Hepatocyte (in vitro differentiated cells): ENCODE measurements around the gene SRPK2.

Source experiments
- CTCF ChIP-seq: fragments of 200-600 bp; sonication (generic); IDR thresholded peaks from 2 replicates; pipeline ENCODE4 v1.5.1; 2016; ENCODE audit warnings: antibody characterized with exemption, mild to moderate bottlenecking; ENCODE audit not compliant: poor library complexity
- EZH2 ChIP-seq: fragments of 200-600 bp; sonication (generic); IDR thresholded peaks from 2 replicates; pipeline ENCODE4 v1.6.1; 2016; ENCODE audit warnings: antibody characterized with exemption, mild to moderate bottlenecking, borderline replicate concordance
- EZH2phosphoT487 ChIP-seq: fragments of 200-600 bp; sonication (generic); IDR thresholded peaks from one replicate; pipeline ENCODE4 v1.6.1; 2018; ENCODE audit warnings: antibody characterized with exemption, mild to moderate bottlenecking, low read depth, moderate library complexity; ENCODE audit not compliant: unreplicated experiment, severe bottlenecking

GRCh38 chr7:105369944-105370343 lies 18.8 kb downstream of the SRPK2 start:
- no peak for TF ChIP-seq CTCF
- no peak for TF ChIP-seq EZH2phosphoT487
- no peak for TF ChIP-seq EZH2
